Measurements from ENCODE around the gene PRPF31. TPM values are rescaled to one million over a fixed set of nuclear protein-coding genes. Genes with fewer than 3 reads are reported as not detected.
A peak's percentile ranks its signal among the peaks of the same experiment; 100 is the strongest.

PRPF31 gene
- total and polyA plus RNA-seq, 9 of the 15 experiments (the other 6 are each of a cell fraction or from before 2014, with no cell fraction given), result 5.8 to 92.2 (median 69.2) TPM

DNA sequence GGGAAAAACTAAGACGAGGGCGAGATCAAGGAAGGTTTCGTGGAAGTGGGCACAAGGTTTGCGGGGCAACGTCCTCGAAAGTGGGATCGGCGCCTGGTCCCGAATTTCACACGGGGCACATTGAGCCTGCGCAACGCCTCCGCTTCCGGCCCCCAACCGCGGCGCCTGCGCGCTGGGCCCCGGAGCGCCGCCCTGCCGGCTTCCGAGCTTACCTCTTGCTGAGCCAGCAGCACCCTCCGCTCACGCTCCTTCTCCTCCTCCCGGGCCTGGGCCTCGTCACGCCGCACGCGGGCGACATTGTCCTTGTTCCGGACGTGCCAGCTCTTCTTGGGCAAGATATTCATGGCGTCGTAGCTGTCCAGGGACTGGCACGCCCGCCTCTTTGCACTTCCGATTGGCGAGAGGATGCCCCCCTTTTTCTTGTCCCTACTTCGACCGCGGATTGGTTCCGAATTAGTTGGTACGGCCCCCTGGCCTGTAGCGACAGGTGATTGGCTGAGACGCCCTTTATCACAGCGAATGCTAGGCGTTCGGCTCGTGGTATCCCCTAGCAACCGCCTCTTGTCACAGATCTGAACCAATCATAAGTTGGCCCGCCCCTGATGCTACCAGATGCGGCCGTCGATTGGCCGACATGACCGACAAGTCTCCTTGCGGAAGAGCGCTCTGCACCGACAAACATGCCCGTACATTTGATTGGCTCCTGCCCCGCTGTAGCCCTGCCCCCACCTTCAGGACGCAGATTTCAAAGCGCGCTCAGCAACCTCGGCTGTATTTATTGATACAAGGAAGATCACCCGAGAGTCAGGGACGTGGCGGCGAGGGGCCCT lies 44.0 kb downstream of the PRPF31 start, which contains the start of gene LENG1 (continued):
- TF ChIP-seq ZNF76 (CRISPR knock-in tag; IDR thresholded peaks at IDR 0.05; ENCODE audit: borderline replicate concordance) (no peak; the same call in 1 of the 2 replicates), SPI1 (IDR thresholded peaks at IDR 0.05; ENCODE audit: borderline replicate concordance, low read depth, low read length) (no peak), ZNF239 (CRISPR knock-in tag; IDR thresholded peaks at IDR 0.05) (no peak), LARP7 (IDR thresholded peaks at IDR 0.05) (no peak), DIDO1 (tag; IDR thresholded peaks at IDR 0.05; ENCODE audit: low read depth) (peak; percentile 67), MTA3 (IDR thresholded peaks at IDR 0.05; ENCODE audit: borderline replicate concordance) (peak; percentile 77; the same call in 1 of the 2 replicates), BCL6 (CRISPR knock-in tag; IDR thresholded peaks at IDR 0.05) (no peak), SLC30A9 (CRISPR knock-in tag; IDR thresholded peaks at IDR 0.05) (no peak), MYC (IDR thresholded peaks at IDR 0.05; ENCODE audit: low read depth, low read length) (peak; percentile 23), MYC (CRISPR knock-in tag; IDR thresholded peaks at IDR 0.05; ENCODE audit: borderline replicate concordance, low read depth) (no peak), ZNF785 (CRISPR knock-in tag; IDR thresholded peaks at IDR 0.05) (no peak), HINFP (tag; conservative IDR thresholded peaks at IDR 0.05; ENCODE audit: low read depth) (no peak), SMAD1 (IDR thresholded peaks at IDR 0.05; ENCODE audit: low read depth, low read length, partially characterized antibody) (no peak), IRF2 (CRISPR knock-in tag; IDR thresholded peaks at IDR 0.05) (no peak), MTF1 (CRISPR knock-in tag; IDR thresholded peaks at IDR 0.05; ENCODE audit: borderline replicate concordance) (no peak), ZNF668 (CRISPR knock-in tag; IDR thresholded peaks at IDR 0.05) (no peak), TARDBP (IDR thresholded peaks at IDR 0.05) (no peak), FIP1L1 (IDR thresholded peaks at IDR 0.05; ENCODE audit: low read depth, low read length, poor library complexity, severe bottlenecking) (peak; percentile 70), TAF7 (tag; IDR thresholded peaks at IDR 0.05) (0 out of 2 replicates have a peak, but pooled peaks have one; percentile 49), ZNF197 (CRISPR knock-in tag; IDR thresholded peaks at IDR 0.05; ENCODE audit: low read depth) (no peak)
- TF ChIP-seq, protein P1, sequence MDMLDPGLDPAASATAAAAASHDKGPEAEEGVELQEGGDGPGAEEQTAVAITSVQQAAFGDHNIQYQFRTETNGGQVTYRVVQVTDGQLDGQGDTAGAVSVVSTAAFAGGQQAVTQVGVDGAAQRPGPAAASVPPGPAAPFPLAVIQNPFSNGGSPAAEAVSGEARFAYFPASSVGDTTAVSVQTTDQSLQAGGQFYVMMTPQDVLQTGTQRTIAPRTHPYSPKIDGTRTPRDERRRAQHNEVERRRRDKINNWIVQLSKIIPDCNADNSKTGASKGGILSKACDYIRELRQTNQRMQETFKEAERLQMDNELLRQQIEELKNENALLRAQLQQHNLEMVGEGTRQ (CRISPR knock-in tag; IDR thresholded peaks at IDR 0.05), result no peak
- TF ChIP-seq, protein P2, sequence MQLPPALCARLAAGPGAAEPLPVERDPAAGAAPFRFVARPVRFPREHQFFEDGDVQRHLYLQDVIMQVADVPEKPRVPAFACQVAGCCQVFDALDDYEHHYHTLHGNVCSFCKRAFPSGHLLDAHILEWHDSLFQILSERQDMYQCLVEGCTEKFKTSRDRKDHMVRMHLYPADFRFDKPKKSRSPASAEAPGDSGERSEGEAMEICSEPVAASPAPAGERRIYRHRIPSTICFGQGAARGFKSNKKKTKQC (CRISPR knock-in tag; IDR thresholded peaks at IDR 0.05), result peak; percentile 91
- TF ChIP-seq, protein P3, sequence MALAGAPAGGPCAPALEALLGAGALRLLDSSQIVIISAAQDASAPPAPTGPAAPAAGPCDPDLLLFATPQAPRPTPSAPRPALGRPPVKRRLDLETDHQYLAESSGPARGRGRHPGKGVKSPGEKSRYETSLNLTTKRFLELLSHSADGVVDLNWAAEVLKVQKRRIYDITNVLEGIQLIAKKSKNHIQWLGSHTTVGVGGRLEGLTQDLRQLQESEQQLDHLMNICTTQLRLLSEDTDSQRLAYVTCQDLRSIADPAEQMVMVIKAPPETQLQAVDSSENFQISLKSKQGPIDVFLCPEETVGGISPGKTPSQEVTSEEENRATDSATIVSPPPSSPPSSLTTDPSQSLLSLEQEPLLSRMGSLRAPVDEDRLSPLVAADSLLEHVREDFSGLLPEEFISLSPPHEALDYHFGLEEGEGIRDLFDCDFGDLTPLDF (CRISPR knock-in tag; IDR thresholded peaks at IDR 0.05), result peak; percentile 24; the same call in 1 of the 2 replicates
- TF ChIP-seq, protein P4, sequence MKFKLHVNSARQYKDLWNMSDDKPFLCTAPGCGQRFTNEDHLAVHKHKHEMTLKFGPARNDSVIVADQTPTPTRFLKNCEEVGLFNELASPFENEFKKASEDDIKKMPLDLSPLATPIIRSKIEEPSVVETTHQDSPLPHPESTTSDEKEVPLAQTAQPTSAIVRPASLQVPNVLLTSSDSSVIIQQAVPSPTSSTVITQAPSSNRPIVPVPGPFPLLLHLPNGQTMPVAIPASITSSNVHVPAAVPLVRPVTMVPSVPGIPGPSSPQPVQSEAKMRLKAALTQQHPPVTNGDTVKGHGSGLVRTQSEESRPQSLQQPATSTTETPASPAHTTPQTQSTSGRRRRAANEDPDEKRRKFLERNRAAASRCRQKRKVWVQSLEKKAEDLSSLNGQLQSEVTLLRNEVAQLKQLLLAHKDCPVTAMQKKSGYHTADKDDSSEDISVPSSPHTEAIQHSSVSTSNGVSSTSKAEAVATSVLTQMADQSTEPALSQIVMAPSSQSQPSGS (CRISPR knock-in tag; IDR thresholded peaks at IDR 0.05), result no peak
